AG10803 (cell line): Measurements from ENCODE around the gene DYRK1B.

Experiments used
- DNase-seq: peaks from one replicate; pipeline ENCODE4 v3.0.0; 2010; ENCODE audit warnings: low read depth
- H3K4me3 ChIP-seq: 2 replicates; pipeline ENCODE4 v1.5.1; 2011; ENCODE audit warnings: mild to moderate bottlenecking, low read length, control low read depth
- TF ChIP-seq, protein P1 (sequence below): conservative IDR thresholded peaks from 2 replicates; pipeline ENCODE4 v1.5.1; 2011; ENCODE audit warnings: mild to moderate bottlenecking, low read length, control low read depth, inconsistent platforms

Gene DYRK1B

GRCh38 chr19:39802958-39803357 is 31.0 kb downstream of the DYRK1B start:
- H3K4me3 ChIP-seq: no peak overlapping the region
- DNase-seq: no peak
- TF ChIP-seq, protein P1, sequence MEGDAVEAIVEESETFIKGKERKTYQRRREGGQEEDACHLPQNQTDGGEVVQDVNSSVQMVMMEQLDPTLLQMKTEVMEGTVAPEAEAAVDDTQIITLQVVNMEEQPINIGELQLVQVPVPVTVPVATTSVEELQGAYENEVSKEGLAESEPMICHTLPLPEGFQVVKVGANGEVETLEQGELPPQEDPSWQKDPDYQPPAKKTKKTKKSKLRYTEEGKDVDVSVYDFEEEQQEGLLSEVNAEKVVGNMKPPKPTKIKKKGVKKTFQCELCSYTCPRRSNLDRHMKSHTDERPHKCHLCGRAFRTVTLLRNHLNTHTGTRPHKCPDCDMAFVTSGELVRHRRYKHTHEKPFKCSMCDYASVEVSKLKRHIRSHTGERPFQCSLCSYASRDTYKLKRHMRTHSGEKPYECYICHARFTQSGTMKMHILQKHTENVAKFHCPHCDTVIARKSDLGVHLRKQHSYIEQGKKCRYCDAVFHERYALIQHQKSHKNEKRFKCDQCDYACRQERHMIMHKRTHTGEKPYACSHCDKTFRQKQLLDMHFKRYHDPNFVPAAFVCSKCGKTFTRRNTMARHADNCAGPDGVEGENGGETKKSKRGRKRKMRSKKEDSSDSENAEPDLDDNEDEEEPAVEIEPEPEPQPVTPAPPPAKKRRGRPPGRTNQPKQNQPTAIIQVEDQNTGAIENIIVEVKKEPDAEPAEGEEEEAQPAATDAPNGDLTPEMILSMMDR: no peak

GRCh38 chr19:39797083-39797482 is 36.9 kb downstream of the DYRK1B start:
- no peak for DNase-seq
- TF ChIP-seq, protein P1: no peak
- H3K4me3 ChIP-seq: no peak overlapping the region

DNA sequence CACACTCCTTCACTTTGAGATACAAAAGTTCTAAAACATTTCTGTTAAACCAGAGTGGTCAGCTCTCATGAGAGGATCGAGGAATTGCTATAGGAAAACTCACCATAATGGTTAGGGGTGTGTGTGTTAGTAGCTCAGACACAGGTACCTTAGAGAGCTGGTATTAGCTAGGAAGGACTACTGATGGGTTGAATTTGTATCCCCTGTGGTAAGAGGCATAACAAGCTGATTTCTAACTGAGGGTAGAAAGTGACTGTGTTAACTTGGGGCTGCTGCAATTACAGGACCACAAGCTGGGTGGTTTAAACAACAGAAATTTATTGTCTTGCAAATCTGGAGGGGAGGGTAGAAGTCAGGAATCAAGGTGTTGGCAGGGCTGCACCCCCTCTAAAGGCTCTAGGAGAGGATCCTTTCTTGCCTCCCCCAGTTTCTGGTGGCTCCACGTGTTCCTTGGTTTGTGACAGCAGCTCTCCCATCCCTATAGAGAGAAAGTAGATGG is 37.9 kb downstream of the DYRK1B start:
- no peak overlapping the region for H3K4me3 ChIP-seq
- DNase-seq: no peak
- TF ChIP-seq, protein P1: no peak

DNA sequence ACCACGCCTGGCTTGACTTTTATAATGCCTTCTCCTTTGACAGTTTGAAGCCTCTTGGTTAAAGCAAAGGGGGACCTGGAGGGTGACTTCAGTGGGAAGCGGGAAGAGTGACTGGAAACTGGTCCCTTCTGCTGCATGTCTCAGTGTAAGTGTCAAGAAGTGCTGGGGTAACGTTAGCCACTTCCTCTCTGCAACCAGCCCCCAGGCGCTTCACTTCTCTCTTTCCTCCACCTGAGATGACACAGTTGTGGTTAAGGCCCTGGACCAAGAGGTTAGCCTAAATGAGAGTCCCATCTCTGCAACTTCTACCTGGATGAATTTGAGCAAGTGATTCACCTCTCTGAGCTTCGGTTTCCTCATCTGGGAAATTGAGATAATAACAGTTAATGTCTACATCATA is 39.0 kb downstream of the DYRK1B start:
- TF ChIP-seq, protein P1: no peak
- no peak overlapping the region for H3K4me3 ChIP-seq
- no peak for DNase-seq

DNA sequence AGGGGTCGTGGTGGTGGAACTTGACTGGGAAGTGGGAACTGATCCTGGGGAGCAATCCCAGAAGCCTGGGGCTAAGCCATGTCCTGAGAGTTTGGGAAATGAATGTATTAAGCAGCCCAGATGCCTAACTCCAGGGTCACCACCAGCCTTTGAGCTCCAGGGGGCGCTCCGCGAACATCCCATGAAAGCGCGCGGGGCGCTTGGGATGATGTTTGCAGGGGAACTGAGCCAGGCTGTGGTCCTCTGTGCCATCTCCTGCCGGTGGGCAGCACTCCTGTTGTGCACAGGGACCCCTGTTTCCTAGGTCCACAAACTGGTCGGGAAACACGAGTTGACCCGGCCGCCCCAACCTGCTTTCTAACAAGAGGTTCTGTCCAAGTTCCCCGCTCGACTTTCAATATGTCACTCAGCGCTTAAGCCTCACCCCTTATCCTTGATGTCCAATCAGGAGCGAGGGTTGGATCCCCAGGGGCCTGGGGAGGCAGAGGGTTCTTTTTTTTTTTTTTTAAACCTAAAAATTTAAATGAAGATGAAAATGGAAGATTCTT is 40.9 kb downstream of the DYRK1B start:
- H3K4me3 ChIP-seq: peak overlapping the region; percentile 71
- TF ChIP-seq, protein P1: peak; percentile 95
- peak; percentile 78 for DNase-seq

DNA sequence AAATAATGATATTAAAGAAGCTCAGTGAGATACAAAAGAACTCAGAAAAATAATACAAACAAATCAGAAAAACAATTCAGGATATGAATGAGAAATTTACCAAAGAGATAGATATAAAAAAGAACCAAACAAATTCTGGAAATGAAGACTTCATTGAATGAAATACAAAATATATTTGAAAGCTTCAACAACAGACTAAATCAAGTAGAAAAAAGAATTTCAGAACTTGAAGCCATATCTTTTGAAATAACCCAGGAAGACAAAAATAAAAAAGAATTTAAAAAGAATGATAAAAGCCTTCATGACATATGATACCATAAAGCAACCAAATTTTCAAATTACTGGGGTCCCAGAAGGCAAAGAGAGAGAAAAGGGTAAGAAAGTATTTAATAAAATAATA is 45.7 kb downstream of the DYRK1B start:
- DNase-seq: no peak
- TF ChIP-seq, protein P1: no peak
- H3K4me3 ChIP-seq: no peak overlapping the region

- DNase-seq: no peak
- TF ChIP-seq, protein P1: no peak
- H3K4me3 ChIP-seq: no peak overlapping the region
These were observed 53.1 kb downstream of the DYRK1B start for GRCh38 chr19:39780894-39781293.
